GM21390 (cell line): ENCODE measurements around the gene EOLA2.
"Not testable (repeated sequence)": the region's sequence is repeated elsewhere in the genome, so short reads cannot be mapped to it uniquely, and the experiment has no call there.

Source experiments
- ATAC-seq: cut with Tn5 transposase; IDR thresholded peaks from one replicate; pipeline ENCODE4 v1.9.1; 2021; ENCODE audit not compliant: unreplicated experiment

Gene EOLA2

GRCh38 chrX:149933547-149933946 lies 4.7 kb downstream of the EOLA2 start:
- not testable (repeated sequence) for ATAC-seq

GRCh38 chrX:149932970-149933369 lies 5.3 kb downstream of the EOLA2 start:
- ATAC-seq = not testable (repeated sequence)

DNA sequence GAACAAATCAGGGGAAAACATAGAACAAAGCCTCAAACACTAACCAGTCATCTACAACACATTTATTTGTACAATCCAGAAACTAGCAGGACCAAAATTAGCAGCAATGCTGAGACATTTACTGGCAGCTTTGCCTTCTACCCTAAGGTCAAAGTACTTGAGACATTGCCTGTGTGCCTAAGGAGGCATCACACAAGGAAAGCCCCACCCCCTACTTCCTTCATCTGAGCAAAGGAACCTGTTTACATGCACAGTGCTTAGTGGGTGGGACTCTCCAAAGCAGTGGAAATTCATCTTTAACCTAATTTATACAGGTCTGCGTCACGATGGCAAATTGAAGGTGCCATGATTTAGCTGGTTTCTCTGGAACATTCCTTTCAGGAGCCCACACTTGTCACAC lies 6.1 kb downstream of the EOLA2 start:
- not testable (repeated sequence) for ATAC-seq

DNA sequence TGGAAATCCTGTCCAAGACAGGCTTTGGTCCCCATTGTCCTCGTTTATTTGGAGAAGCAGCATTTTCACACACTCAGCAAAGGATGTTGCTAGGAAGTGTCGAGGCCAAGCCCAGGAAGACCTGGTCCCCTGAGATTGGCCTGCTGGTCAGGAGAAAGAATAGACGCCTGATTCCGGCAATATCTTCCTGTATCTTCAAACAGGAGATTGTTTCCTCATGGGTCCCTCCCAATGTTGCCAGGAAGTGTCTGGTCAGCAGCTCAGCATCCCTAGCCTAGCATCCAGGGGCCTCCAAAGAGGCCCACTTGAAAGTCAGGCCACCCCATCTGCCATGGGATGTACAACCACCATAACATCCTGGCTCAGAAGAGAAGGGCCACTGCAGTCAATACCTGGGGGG lies 6.9 kb downstream of the EOLA2 start:
- ATAC-seq = not testable (repeated sequence)

DNA sequence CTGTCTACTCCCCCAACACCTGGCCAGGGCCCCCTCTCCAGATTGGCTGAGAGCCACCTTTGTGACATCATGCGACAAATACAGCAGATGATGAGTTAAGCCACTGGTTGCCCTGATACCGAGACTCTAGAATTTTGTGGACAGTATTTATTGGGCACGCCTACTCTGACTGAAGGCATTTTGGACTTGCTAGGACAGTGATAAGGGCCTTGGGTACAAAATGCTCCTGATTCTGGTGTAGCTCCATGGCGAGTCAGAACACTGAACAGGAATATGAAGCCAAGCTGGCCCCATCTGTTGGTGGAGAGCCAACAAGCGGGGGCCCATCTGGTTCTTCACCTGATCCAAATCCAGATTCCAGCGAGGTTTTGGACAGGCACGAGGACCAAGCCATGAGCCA lies 8.9 kb downstream of the EOLA2 start, which contains the start of gene HSFX4:
TSS of gene HSFX4 (plus strand) at position 174 of the 400 bp plus-strand sequence. CDS start at position 246, 72 bp downstream.
- ATAC-seq = not testable (repeated sequence)

DNA sequence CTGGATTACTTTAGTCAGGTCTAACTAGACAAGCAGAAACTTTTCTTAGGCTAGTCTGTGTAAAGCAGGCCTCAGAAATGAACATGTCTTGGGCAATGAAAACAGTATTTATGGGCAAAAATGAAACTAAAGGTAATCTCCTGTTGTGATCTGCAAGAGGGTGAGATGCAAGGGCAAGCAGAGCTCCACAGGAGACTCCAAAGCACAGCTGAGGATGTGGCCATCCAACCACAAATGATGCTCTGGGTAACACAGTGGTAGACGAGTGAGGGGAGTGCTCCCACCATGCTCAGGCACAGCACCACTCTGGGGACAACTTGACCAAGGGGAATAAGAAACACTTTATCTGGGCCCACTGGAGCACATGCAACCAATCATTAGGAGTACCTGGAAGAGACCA lies 9.7 kb downstream of the EOLA2 start:
- not testable (repeated sequence) for ATAC-seq

- ATAC-seq = not testable (repeated sequence)
Observed at GRCh38 chrX:149927964-149928258, 10.4 kb downstream of the EOLA2 start.

DNA sequence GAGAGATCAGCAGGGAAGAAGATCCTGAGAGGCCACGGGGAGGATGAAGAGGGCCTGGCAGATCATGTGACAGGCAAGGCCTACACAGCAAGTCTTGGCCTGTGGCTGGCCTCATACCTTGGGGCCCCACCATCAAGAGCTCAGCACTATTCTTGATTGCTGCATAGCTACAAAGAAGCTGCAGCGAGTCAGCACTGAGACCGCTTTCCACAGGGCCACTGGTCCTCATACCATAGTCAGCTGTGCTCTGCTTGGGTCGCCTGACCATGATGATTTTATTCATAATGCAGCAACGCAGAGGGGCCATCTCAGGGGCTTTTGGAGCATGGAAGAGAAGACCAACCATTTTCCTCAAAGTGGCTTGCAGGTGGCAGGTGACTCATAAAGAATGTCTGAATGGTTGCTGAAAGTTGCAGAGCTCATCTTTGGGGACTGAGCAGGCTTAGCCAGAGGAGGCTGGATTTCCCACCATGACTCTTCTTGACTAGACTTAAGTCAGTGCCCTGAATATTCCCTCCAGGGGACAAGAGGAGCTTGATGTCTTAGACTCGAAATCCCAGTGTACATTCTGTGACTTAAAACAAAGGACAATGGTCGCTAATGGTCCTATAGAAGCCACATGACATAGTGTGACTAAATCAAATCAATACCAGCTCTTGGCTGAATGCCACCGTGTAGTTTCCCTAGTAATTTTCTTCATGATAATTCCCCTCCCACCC lies 10.9 kb downstream of the EOLA2 start:
- not testable (repeated sequence) for ATAC-seq

DNA sequence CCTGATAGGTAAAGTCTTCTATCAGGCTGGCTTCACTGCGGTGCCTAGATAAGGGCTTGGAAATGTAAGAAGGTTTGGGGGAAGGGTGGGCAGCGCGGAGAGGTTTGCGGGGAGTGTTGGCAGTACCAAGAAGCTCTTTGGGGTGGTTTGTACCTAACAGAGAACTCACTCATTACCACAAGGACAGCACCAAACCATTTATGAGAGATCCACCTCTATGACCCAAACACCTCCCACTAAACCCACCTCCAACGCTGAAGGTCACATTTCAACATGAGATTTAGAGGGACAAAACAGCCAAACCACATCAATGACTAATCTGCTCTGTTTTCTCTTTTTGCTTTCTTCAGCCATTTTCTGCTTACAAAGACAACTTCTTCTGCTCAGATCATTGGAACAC lies 13.9 kb downstream of the EOLA2 start:
- ATAC-seq = not testable (repeated sequence)

DNA sequence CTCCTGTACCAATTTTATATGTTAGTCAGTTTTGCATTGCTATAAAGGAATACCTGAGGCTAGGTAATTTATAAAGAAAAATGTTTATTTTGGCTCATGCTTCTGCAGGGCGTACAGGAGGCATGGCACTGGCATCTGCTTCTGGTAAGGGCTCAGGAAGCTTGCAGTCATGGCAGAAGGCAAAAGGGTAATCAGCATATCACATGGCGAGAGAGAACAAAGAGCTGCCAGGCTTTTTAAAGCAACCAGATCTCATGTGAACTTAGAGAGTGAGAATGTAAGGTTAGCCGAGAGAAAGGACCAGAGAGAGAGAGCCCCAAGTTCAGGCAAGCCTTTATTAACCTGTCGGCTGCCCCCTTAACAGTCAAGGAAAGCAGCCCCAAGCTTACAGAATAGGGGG lies 14.5 kb downstream of the EOLA2 start:
- not testable (repeated sequence) for ATAC-seq

DNA sequence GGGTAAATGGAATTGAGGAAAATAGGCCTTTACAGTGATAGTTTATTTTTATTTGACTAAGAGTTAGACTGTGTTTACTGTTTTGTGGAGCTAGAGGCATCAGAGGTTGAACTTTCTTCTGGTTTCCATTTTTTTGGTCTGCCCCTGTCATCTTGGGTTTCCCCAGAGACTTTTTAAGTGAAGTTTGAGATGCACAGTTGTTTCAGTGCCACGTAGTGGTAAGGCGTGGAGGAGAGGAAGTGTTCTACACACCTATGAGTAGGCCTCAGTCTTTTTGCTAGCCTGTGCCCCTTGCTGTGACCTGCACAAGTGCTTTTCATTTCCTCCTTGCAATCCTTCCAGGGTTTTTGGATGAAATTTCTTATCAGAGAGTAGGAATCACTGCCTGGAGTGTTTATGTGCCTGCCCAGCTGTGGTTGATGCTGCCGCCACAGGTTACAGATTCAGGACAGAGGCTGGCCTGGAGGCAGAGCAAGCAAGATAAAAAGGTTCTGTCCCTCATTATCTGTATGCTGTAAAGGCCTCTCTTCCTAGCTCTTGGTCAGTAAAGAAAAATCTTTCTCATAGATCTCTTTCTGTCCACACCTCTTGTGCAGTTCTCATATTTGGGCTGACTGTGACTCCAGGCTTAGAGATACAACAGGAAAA lies 21.4 kb downstream of the EOLA2 start:
- ATAC-seq = peak; percentile 81

DNA sequence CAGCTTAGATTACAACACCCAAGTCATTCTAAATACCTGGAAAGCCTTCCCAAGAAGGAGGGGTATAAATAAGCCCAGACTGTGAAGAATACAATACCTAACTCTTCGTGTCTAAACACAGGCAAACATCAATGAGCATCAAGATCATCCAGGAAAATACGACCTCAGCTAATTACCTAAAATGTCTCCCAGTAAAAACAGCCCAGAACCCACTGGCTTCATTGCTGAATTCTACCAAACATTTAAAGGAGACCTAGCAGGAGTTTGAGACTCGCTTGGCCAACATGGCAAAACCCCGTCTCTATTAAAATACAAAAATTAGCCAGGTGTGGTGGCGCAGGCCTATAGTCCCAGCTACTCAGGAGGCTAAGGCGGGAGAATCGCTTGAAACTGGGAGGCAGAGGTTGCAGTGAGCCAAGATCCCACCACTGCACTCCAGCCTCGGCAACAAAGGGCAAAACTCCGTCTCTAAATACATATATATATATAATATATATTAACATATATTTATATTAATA lies 28.1 kb downstream of the EOLA2 start:
- ATAC-seq = no peak

DNA sequence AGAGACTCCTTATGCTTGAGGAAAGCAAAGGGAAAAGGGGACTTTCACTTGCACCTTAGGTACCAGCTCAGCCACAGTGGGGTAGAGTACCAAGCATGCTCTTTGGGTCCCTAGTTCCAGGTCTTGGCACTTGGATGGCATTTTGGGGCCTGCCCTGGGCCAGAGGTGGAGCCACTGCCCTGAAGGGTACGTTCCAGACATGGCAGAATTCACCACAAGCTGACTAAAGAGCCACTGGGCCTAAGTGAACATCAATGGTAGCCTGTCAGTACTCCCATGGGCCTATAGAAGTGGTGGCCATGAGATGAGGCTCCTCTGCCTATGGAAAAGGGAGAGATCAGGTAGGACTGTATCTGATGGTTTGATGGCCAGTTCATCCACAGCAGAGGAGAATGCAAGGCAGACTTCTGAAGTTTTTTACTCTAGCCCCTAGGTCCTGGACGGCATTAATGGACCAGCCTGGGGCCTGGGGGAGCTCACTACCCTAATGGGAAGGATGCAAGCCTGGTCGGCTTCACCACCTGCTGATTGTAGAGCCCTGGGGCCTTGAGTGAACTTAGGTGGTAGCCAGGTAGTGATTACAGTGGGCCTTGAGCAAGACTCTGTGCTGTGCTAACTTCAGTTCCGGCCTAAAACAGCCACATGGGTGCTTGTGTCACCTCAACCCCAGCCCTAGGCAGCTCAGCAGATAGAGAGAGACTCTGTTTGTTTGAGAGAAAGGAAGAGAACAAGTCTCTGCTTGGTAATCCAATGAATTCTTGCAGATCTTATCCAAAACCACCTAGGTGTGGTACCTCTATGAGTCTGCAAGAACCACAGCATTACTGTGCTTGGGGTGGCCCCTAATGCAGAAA lies 28.7 kb downstream of the EOLA2 start:
- no peak for ATAC-seq

GRCh38 chrX:149908727-149909126 lies 29.6 kb downstream of the EOLA2 start:
- no peak for ATAC-seq

DNA sequence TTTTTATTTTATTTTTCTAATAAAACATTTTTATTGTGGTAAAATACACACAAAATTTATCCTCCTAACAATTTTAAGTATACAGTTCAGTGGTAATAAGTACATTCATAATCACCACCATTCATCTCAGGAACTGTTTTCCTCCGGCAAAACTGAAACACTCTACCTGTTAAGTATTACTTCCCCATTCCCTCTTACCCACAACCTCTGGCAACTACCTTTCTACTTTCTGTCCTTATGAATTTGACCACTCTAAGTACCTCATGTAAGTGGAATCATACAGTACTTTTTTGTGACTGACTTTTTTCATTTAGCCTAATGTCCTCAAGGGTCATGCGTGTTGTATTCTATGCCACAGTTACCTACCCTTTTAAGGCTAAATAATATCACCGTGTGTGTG lies 30.0 kb downstream of the EOLA2 start:
- ATAC-seq = peak; percentile 63

DNA sequence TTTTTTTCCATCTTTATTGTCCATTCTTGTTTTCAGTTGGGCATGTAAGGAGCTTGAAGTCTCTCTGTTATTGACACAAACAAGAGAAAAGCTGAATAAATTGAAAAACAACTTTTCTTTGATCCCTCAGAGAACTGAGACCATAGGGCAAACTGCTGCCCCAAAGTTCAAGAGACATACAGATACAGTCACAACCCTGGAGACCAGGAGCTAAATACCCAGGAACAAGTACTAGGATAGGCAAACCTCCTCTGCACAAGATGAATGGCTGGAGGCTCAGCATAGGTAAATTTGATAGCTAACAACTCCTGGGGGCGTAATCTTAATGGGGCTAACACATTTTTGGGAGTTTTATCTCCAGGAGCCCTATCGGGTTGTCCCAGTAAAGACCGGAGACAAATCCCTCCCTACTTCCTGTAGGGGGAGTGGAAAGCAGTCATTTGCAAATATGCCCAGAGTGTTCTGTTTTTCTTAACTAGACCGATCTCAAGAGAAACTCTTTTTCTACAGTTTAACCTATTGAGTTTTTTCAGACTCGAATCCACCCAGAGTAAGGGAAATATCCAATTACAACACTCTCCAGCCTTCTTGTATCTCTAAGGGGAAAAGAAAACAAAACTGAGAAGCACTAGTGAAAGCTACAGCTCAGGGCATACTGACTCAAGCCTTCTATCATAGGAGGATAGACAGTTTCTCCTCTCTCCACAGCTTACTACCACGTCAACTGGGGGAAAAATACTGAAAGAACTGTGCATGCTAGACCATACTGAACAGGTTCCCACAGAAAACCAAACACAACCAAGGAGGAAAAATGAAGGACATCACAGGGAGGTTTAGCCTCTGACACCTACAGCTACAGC lies 34.2 kb downstream of the EOLA2 start:
- peak; percentile 84 for ATAC-seq

GRCh38 chrX:149898554-149898953 lies 39.7 kb downstream of the EOLA2 start:
- ATAC-seq = no peak

DNA sequence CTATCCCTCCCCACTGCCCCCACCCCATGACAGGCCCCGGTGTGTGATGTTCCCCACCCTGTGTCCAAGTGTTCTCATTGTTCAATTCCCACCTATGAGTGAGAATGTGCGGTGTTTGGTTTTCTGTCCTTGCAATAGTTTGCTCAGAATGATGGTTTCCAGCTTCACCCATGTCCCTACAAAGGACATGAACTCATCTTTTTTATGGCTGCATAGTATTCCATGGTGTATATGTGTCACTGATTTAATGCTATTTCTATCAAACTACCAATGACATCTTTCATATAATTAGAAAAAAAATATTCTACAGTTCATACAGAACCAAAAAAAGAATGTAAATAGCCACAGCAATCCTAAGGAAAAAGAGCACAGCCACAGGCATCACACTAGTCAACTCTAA lies 47.5 kb downstream of the EOLA2 start:
- ATAC-seq = not testable (repeated sequence)
